Uterus (tissue), 2 donors: ENCODE results near the gene SURF4.

Experiments used
- CTCF ChIP-seq, 4 experiments: fragments of 200-600 bp in 2 of 4; fragments of 450-650 bp in 2 of 4; sonication (generic) in 2 of 4; IDR thresholded peaks; one replicate each; pipeline ENCODE4 v1.5.1; 2016 to 2019; ENCODE audit warnings: antibody characterized with exemption in 4 of 4, mild to moderate bottlenecking in 2 of 4, moderate library complexity in 1 of 4
- POLR2A ChIP-seq, 2 donors: fragments of 450-650 bp; IDR thresholded peaks; one replicate each; pipeline ENCODE4 v1.6.1; 2016; ENCODE audit warnings: antibody characterized with exemption in 2 of 2, mild to moderate bottlenecking in 1 of 2, moderate library complexity in 1 of 2

- TF ChIP-seq CTCF (IDR thresholded peaks at IDR 0.05), result no peak
- TF ChIP-seq POLR2A (IDR thresholded peaks at IDR 0.05), result no peak
Measured at GRCh38 chr9:133384736-133385321, 9.0 kb upstream of the SURF4 start.
